Peyer's patch (tissue), 4 donors: ENCODE measurements around the gene ELAPOR2. TPM values are rescaled to one million over a fixed set of nuclear protein-coding genes. Genes with fewer than 3 reads are reported as not detected.
"Not testable (repeated sequence)": the region's sequence is repeated elsewhere in the genome, so short reads cannot be mapped to it uniquely, and the experiment has no call there.

ENCODE experiments used
- DNase-seq, 3 donors: peaks; one replicate each; pipeline ENCODE4 v3.0.0-alpha.2; 2017 to 2019
- H3K27ac ChIP-seq, 4 donors: fragments of 200-600 bp; sonication (generic); one replicate each; pipeline ENCODE4 v1.5.1; 2016 to 2019
- H3K27me3 ChIP-seq, 2 donors: fragments of 200-600 bp; sonication (generic); one replicate each; pipeline ENCODE4 v1.5.1; 2019
- H3K36me3 ChIP-seq, 3 donors: fragments of 200-600 bp; sonication (generic); one replicate each; pipeline ENCODE4 v1.5.1; 2016 to 2019
- H3K4me1 ChIP-seq, 4 donors: fragments of 200-600 bp; sonication (generic); one replicate each; pipeline ENCODE4 v1.5.1; 2016 to 2019
- H3K4me3 ChIP-seq, 4 donors: fragments of 200-600 bp; sonication (generic); 1 replicate in 3 of 4; 2 replicates in 1 of 4; pipeline ENCODE4 v1.5.1; 2016 to 2019; ENCODE audit warnings: mild to moderate bottlenecking in 1 of 4
- H3K9me3 ChIP-seq, 4 donors: fragments of 200-600 bp; sonication (generic); one replicate each; pipeline ENCODE4 v1.5.1; 2016 to 2019; ENCODE audit warnings: mild to moderate bottlenecking in 1 of 4
- CTCF ChIP-seq, 6 experiments: fragments of 450-650 bp in 4 of 6; fragments of 200-600 bp in 2 of 6; sonication (generic) in 1 of 6; IDR thresholded peaks; one replicate each; pipeline ENCODE4 v1.5.1; 2017 to 2019; ENCODE audit warnings: antibody characterized with exemption in 6 of 6, mild to moderate bottlenecking in 3 of 6, moderate library complexity in 1 of 6
- POLR2A ChIP-seq, 2 donors: fragments of 450-650 bp; IDR thresholded peaks; one replicate each; pipeline ENCODE4 v1.5.1; 2017; ENCODE audit warnings: antibody characterized with exemption in 2 of 2, mild to moderate bottlenecking in 2 of 2, moderate library complexity in 2 of 2
- total RNA-seq, 4 donors: library from RNA; depleted of rRNA; stranded (reverse); fragments of >200 nt; gene quantifications; one replicate each; pipeline ENCODE4 v1.1.0, GENCODE V29; 2016

Gene ELAPOR2
- total RNA-seq: 10 to 100 TPM in 1 of 4 donors, 1 to 10 TPM in 3; 3.3 to 24.8 (median 5.6) TPM

- H3K4me3 ChIP-seq: peak within 1 kb of the TSS; percentile 55 to 82 (median 78)
- H3K36me3 ChIP-seq: no peaks in the 10 kb centered on the region
- peaks cover 0 to 8% (median 2%) of the 10 kb centered on the region in 4 donors for H3K4me1 ChIP-seq
- peak; percentile 76 to 90 (median 79) for DNase-seq
- H3K9me3 ChIP-seq: no peaks in the 10 kb centered on the region
- peak within 1 kb of the TSS; percentile 35 to 73 (median 48) for H3K27ac ChIP-seq
- H3K27me3 ChIP-seq: no peaks in the 10 kb centered on the region
- TF ChIP-seq CTCF (IDR thresholded peaks at IDR 0.05) (peak; percentile 2 to 36 (median 19)), POLR2A (IDR thresholded peaks at IDR 0.05) (peak in 1 of 2 donors; percentile 24)
These were observed at the start of gene ELAPOR2 for GRCh38 chr7:87059525-87060287. ELAPOR2 (minus strand) TSS chr7:87059654; CDS start chr7:87059513, 141 bp downstream.

- TF ChIP-seq POLR2A (IDR thresholded peaks at IDR 0.05) (no peak), CTCF (IDR thresholded peaks at IDR 0.05) (no peak)
- no peak for DNase-seq
- no peaks in the 10 kb centered on the region for H3K4me1 ChIP-seq
- no peak overlapping the region for H3K27ac ChIP-seq
- no peaks in the 10 kb centered on the region for H3K36me3 ChIP-seq
- no peaks in the 10 kb centered on the region for H3K27me3 ChIP-seq
- no peaks in the 10 kb centered on the region for H3K9me3 ChIP-seq
- no peak overlapping the region for H3K4me3 ChIP-seq
These were observed 48.7 kb upstream of the ELAPOR2 start for GRCh38 chr7:87107949-87108776.

- no peak for TF ChIP-seq CTCF (IDR thresholded peaks at IDR 0.05)
- no peak for TF ChIP-seq POLR2A (IDR thresholded peaks at IDR 0.05)
- Histone ChIP-seq H3K27ac (no peak overlapping the region), H3K36me3 (no peaks in the 10 kb centered on the region), H3K4me3 (no peak overlapping the region), H3K27me3 (no peaks in the 10 kb centered on the region), H3K9me3 (no peaks in the 10 kb centered on the region), H3K4me1 (no peaks in the 10 kb centered on the region)
- no peak for DNase-seq
These were observed 47.6 kb upstream of the ELAPOR2 start for GRCh38 chr7:87106974-87107612.

- TF ChIP-seq POLR2A (IDR thresholded peaks at IDR 0.05) (no peak), CTCF (IDR thresholded peaks at IDR 0.05) (no peak)
- no peaks in the 10 kb centered on the region for H3K4me1 ChIP-seq
- no peaks in the 10 kb centered on the region for H3K36me3 ChIP-seq
- H3K4me3 ChIP-seq: no peak overlapping the region
- H3K9me3 ChIP-seq: no peaks in the 10 kb centered on the region
- no peaks in the 10 kb centered on the region for H3K27me3 ChIP-seq
- H3K27ac ChIP-seq: no peak overlapping the region
- DNase-seq: no peak
These were observed 45.9 kb upstream of the ELAPOR2 start for GRCh38 chr7:87105401-87105800.

- H3K36me3 ChIP-seq: no peaks in the 10 kb centered on the region
- H3K27ac ChIP-seq: no peak overlapping the region
- no peak for DNase-seq
- no peaks in the 10 kb centered on the region for H3K27me3 ChIP-seq
- no peak overlapping the region for H3K4me3 ChIP-seq
- TF ChIP-seq CTCF (IDR thresholded peaks at IDR 0.05) (no peak), POLR2A (IDR thresholded peaks at IDR 0.05) (no peak)
- no peaks in the 10 kb centered on the region for H3K9me3 ChIP-seq
- no peaks in the 10 kb centered on the region for H3K4me1 ChIP-seq
These were observed 40.9 kb upstream of the ELAPOR2 start for GRCh38 chr7:87100326-87100725.

- not testable (repeated sequence) for H3K36me3 ChIP-seq, DNase-seq
These were observed 37.9 kb upstream of the ELAPOR2 start for GRCh38 chr7:87097375-87097774.

More at GRCh38 chr7:87097375-87097774, 37.9 kb upstream of the ELAPOR2 start:
- not testable (repeated sequence) for H3K27me3 ChIP-seq, H3K27ac ChIP-seq, H3K4me1 ChIP-seq, H3K4me3 ChIP-seq, H3K9me3 ChIP-seq
